GM23338 (cell line): ENCODE results near the gene COL9A2. TPM values are rescaled to one million over a fixed set of nuclear protein-coding genes. Genes with fewer than 3 reads are reported as not detected.

Experiments used
- ATAC-seq: fragments of 200-7000 bp; cut with Tn5 transposase; 3 replicates; pipeline ENCODE4 v1.9.1; 2020
- DNase-seq: peaks from one replicate; pipeline ENCODE4 v3.0.0-alpha.2; 2015; ENCODE audit warnings: low spot score
- H2AFZ ChIP-seq: fragments of 200-600 bp; sonication (generic); 2 replicates; pipeline ENCODE4 v1.8.0; 2016; ENCODE audit warnings: antibody characterized with exemption, mild to moderate bottlenecking, moderate library complexity
- H3F3A ChIP-seq: fragments of 200-600 bp; sonication (generic); replicated peaks from 2 replicates; pipeline ENCODE4 v1.8.0; 2017; ENCODE audit warnings: antibody characterized with exemption, mixed run types, low read depth
- H3K27ac ChIP-seq: fragments of 200-600 bp; sonication (generic); 2 replicates; pipeline ENCODE4 v1.6.1; 2016; ENCODE audit warnings: low read depth
- H3K27me3 ChIP-seq: fragments of 200-600 bp; sonication (generic); 2 replicates; pipeline ENCODE4 v1.8.0; 2016; ENCODE audit warnings: mild to moderate bottlenecking, mixed run types, moderate library complexity; ENCODE audit not compliant: insufficient read depth
- H3K36me3 ChIP-seq: fragments of 200-600 bp; sonication (generic); 2 replicates; pipeline ENCODE4 v1.8.0; 2016; ENCODE audit warnings: mild to moderate bottlenecking; ENCODE audit not compliant: insufficient read depth
- H3K4me1 ChIP-seq: fragments of 200-600 bp; sonication (generic); 2 replicates; pipeline ENCODE4 v1.8.0; 2016; ENCODE audit warnings: mild to moderate bottlenecking, moderate library complexity; ENCODE audit not compliant: insufficient read depth
- H3K4me2 ChIP-seq: fragments of 200-600 bp; sonication (generic); 2 replicates; pipeline ENCODE4 v1.7.1; 2017; ENCODE audit warnings: mixed run types
- H3K4me3 ChIP-seq: fragments of 200-600 bp; sonication (generic); 2 replicates; pipeline ENCODE4 v1.6.1; 2016; ENCODE audit warnings: mixed run types
- H3K79me2 ChIP-seq: fragments of 200-600 bp; sonication (generic); replicated peaks from 2 replicates; pipeline ENCODE4 v1.8.0; 2017; ENCODE audit warnings: mild to moderate bottlenecking; ENCODE audit not compliant: insufficient read depth
- H3K9me2 ChIP-seq: fragments of 200-600 bp; sonication (generic); 2 replicates; pipeline ENCODE4 v1.8.0; 2017; ENCODE audit not compliant: insufficient read depth
- H4K20me1 ChIP-seq: fragments of 200-600 bp; sonication (generic); replicated peaks from 2 replicates; pipeline ENCODE4 v1.8.0; 2017; ENCODE audit warnings: mild to moderate bottlenecking; ENCODE audit not compliant: insufficient read depth
- H3K27ac Mint-ChIP-seq: 2 replicates; pipeline ENCODE4 v1.8.0; 2020; ENCODE audit warnings: inconsistent platforms, mild to moderate bottlenecking, moderate library complexity, mixed read lengths
- H3K27me3 Mint-ChIP-seq: 3 replicates; pipeline ENCODE4 v1.8.0; 2022; ENCODE audit warnings: low read depth, mild to moderate bottlenecking, moderate library complexity, mixed read lengths, inconsistent platforms; ENCODE audit not compliant: insufficient read depth, poor library complexity
- H3K36me3 Mint-ChIP-seq: 3 replicates; pipeline ENCODE4 v1.8.0; 2021; ENCODE audit warnings: low read depth, mild to moderate bottlenecking, inconsistent platforms, moderate library complexity, mixed read lengths
- H3K4me1 Mint-ChIP-seq: 3 replicates; pipeline ENCODE4 v1.8.0; 2020; ENCODE audit warnings: mild to moderate bottlenecking, inconsistent platforms, mixed read lengths
- H3K4me3 Mint-ChIP-seq: 3 replicates; pipeline ENCODE4 v1.8.0; 2021; ENCODE audit warnings: moderate library complexity, mild to moderate bottlenecking, inconsistent platforms, mixed read lengths
- H3K9me3 Mint-ChIP-seq: 3 replicates; pipeline ENCODE4 v1.8.0; 2020; ENCODE audit warnings: moderate library complexity, mild to moderate bottlenecking, inconsistent platforms, mixed read lengths
- EZH2 ChIP-seq: fragments of 200-600 bp; sonication (generic); IDR thresholded peaks from one replicate; pipeline ENCODE4 v1.8.0; 2017; ENCODE audit warnings: antibody characterized with exemption, mild to moderate bottlenecking, low read depth; ENCODE audit not compliant: unreplicated experiment
- EZH2phosphoT487 ChIP-seq: fragments of 200-600 bp; sonication (generic); IDR thresholded peaks from one replicate; pipeline ENCODE4 v1.8.1; 2018; ENCODE audit warnings: antibody characterized with exemption; ENCODE audit not compliant: unreplicated experiment
- JUNB ChIP-seq: IDR thresholded peaks from one replicate; pipeline ENCODE4 v1.6.1; 2016; ENCODE audit warnings: antibody characterized with exemption; ENCODE audit not compliant: unreplicated experiment
- STAT1 ChIP-seq: IDR thresholded peaks from one replicate; pipeline ENCODE4 v1.6.1; 2016; ENCODE audit warnings: antibody characterized with exemption; ENCODE audit not compliant: unreplicated experiment
- ZNF114 ChIP-seq: fragments of 250-450 bp; sonication (Bioruptor Pico); IDR thresholded peaks from 2 replicates; pipeline ENCODE4 v1.5.0; 2020; ENCODE audit warnings: mild to moderate bottlenecking, moderate library complexity
- ZNF331 ChIP-seq: fragments of 250-450 bp; sonication (Bioruptor Pico); IDR thresholded peaks from 2 replicates; pipeline ENCODE4 v1.5.0; 2020; ENCODE audit warnings: low read depth, mild to moderate bottlenecking, moderate library complexity
- polyA plus RNA-seq: library from polyadenylated mRNA; unstranded; fragments of >200 nt; fragmentation: Nextera tagmentation; extraction: Ambion mirVana; gene quantifications from 2 replicates; pipeline ENCODE4 v1.2.1, GENCODE V29; 2016
- total RNA-seq: library from RNA; depleted of rRNA; stranded (reverse); fragments of >200 nt; shearing (Covaris generic); gene quantifications from 2 replicates; pipeline ENCODE4 v1.2.3, GENCODE V29; 2014
- TF ChIP-seq, protein P1 (sequence below), 2 experiments: fragments of 200-600 bp in 1 of 2; sonication (generic) in 1 of 2; conservative IDR thresholded peaks; 2 replicates each; pipeline versions ENCODE4 v1.5.1 to v1.6.1; 2016 to 2017; ENCODE audit warnings: antibody characterized with exemption in 2 of 2, low read depth in 2 of 2, mild to moderate bottlenecking in 2 of 2, moderate library complexity in 1 of 2
- TF ChIP-seq, protein P2 (sequence below): fragments of 250-450 bp; sonication (Bioruptor Pico); IDR thresholded peaks from 2 replicates; pipeline ENCODE4 v1.5.0; 2020; ENCODE audit warnings: mild to moderate bottlenecking, moderate library complexity
- TF ChIP-seq, protein P3 (sequence below): IDR thresholded peaks from one replicate; pipeline ENCODE4 v1.6.1; 2018; ENCODE audit warnings: antibody characterized with exemption; ENCODE audit not compliant: unreplicated experiment

Gene COL9A2
- total and polyA plus RNA-seq, 2 experiments from 2014 or later = 2.6 to 2.8 TPM

DNA sequence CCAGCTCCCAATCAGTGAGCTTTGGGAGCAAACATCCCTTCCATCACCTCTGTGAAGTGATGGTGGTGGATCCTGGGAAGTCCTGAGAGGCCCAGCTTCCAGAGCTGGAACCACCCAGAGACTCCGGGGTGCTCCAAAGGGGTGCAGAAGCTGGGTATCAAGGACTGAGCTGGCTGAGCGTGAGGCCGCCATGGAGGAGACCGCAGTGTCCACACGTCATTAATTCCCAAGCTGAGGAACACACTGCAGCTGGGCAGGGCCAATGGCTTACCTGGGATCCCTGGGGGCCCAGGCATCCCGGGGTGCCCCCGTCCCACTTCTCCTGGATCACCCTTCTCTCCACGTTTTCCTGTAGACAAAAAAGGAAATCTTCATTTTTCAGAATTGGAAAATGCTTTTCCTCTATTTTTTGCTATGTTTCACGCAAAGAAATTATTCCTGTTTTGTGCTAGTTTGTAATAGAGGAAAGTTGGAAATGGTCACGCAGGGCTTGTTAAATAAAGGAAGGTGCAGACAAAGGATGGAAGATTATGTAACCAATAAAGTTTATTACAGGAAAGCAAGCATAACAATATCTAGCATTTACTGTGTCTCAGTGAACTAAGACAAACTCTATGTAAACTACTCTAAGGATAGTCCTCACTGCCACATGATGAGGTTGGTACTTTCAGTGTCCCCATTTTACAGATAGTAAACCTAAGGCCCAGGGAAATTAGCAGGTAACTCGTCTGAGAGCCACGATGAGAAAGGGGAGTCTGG, 15.4 kb downstream of the COL9A2 start:
- no peaks in the 10 kb centered on the region for H3K9me3 Mint-ChIP-seq
- Histone ChIP-seq H2AFZ (no peak overlapping the region), H3K4me1 (no peaks in the 10 kb centered on the region; the same call in 1 of the 2 replicates), H3K36me3 (no peaks in the 10 kb centered on the region), H3K79me2 (no peaks in the 10 kb centered on the region), H3K27ac (no peak overlapping the region), H3F3A (no peaks in the 10 kb centered on the region), H3K27me3 (peaks cover 33% of the 10 kb centered on the region), H3K4me2 (no peak overlapping the region), H3K9me2 (no peaks in the 10 kb centered on the region), H3K4me3 (no peak overlapping the region), H4K20me1 (no peaks in the 10 kb centered on the region)
- no peak overlapping the region; the same call in 2 of the 3 replicates for H3K4me3 Mint-ChIP-seq
- H3K27ac Mint-ChIP-seq = no peak overlapping the region
- H3K36me3 Mint-ChIP-seq = no peaks in the 10 kb centered on the region
- no peak for ATAC-seq
- DNase-seq = no peak
- H3K27me3 Mint-ChIP-seq = peaks cover 13% of the 10 kb centered on the region
- TF ChIP-seq ZNF114 = no peak
- TF ChIP-seq EZH2phosphoT487 = no peak
- TF ChIP-seq, protein P1, sequence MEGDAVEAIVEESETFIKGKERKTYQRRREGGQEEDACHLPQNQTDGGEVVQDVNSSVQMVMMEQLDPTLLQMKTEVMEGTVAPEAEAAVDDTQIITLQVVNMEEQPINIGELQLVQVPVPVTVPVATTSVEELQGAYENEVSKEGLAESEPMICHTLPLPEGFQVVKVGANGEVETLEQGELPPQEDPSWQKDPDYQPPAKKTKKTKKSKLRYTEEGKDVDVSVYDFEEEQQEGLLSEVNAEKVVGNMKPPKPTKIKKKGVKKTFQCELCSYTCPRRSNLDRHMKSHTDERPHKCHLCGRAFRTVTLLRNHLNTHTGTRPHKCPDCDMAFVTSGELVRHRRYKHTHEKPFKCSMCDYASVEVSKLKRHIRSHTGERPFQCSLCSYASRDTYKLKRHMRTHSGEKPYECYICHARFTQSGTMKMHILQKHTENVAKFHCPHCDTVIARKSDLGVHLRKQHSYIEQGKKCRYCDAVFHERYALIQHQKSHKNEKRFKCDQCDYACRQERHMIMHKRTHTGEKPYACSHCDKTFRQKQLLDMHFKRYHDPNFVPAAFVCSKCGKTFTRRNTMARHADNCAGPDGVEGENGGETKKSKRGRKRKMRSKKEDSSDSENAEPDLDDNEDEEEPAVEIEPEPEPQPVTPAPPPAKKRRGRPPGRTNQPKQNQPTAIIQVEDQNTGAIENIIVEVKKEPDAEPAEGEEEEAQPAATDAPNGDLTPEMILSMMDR (conservative IDR thresholded peaks at IDR 0.05; ENCODE audit: low read depth in 2 of 2) = no peak
- peaks cover 6% of the 10 kb centered on the region; the same call in 1 of the 3 replicates for H3K4me1 Mint-ChIP-seq

DNA sequence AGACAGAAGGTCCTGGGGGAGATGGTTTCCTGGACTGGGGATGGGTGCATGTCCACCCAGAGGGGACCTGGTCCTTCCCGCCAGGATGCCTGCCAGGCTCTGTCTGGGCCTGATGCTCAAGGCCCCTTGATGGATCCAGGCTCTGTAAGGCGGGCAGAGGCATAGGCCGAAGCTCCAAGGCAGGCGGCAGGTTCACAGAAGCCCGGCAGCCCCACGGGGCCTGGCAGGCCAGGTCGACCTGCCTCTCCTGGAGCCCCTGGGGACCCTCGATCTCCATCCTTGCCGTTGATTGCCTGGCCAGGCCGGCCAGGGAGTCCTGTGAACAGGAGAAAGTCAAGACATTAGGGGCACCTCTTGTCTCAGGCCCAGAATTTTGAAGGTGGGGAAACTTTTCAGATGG, 16.0 kb downstream of the COL9A2 start:
- H3K4me3 ChIP-seq = no peak overlapping the region
- H3K4me1 ChIP-seq = no peaks in the 10 kb centered on the region; the same call in 1 of the 2 replicates
- H4K20me1 ChIP-seq = no peaks in the 10 kb centered on the region
- Mint-ChIP-seq H3K9me3 (no peaks in the 10 kb centered on the region), H3K27ac (no peak overlapping the region), H3K4me1 (peaks cover 6% of the 10 kb centered on the region; the same call in 1 of the 3 replicates), H3K4me3 (no peak overlapping the region), H3K36me3 (no peaks in the 10 kb centered on the region), H3K27me3 (peaks cover 13% of the 10 kb centered on the region)
- H3K4me2 ChIP-seq = no peak overlapping the region
- TF ChIP-seq EZH2phosphoT487 = no peak
- TF ChIP-seq, protein P2, sequence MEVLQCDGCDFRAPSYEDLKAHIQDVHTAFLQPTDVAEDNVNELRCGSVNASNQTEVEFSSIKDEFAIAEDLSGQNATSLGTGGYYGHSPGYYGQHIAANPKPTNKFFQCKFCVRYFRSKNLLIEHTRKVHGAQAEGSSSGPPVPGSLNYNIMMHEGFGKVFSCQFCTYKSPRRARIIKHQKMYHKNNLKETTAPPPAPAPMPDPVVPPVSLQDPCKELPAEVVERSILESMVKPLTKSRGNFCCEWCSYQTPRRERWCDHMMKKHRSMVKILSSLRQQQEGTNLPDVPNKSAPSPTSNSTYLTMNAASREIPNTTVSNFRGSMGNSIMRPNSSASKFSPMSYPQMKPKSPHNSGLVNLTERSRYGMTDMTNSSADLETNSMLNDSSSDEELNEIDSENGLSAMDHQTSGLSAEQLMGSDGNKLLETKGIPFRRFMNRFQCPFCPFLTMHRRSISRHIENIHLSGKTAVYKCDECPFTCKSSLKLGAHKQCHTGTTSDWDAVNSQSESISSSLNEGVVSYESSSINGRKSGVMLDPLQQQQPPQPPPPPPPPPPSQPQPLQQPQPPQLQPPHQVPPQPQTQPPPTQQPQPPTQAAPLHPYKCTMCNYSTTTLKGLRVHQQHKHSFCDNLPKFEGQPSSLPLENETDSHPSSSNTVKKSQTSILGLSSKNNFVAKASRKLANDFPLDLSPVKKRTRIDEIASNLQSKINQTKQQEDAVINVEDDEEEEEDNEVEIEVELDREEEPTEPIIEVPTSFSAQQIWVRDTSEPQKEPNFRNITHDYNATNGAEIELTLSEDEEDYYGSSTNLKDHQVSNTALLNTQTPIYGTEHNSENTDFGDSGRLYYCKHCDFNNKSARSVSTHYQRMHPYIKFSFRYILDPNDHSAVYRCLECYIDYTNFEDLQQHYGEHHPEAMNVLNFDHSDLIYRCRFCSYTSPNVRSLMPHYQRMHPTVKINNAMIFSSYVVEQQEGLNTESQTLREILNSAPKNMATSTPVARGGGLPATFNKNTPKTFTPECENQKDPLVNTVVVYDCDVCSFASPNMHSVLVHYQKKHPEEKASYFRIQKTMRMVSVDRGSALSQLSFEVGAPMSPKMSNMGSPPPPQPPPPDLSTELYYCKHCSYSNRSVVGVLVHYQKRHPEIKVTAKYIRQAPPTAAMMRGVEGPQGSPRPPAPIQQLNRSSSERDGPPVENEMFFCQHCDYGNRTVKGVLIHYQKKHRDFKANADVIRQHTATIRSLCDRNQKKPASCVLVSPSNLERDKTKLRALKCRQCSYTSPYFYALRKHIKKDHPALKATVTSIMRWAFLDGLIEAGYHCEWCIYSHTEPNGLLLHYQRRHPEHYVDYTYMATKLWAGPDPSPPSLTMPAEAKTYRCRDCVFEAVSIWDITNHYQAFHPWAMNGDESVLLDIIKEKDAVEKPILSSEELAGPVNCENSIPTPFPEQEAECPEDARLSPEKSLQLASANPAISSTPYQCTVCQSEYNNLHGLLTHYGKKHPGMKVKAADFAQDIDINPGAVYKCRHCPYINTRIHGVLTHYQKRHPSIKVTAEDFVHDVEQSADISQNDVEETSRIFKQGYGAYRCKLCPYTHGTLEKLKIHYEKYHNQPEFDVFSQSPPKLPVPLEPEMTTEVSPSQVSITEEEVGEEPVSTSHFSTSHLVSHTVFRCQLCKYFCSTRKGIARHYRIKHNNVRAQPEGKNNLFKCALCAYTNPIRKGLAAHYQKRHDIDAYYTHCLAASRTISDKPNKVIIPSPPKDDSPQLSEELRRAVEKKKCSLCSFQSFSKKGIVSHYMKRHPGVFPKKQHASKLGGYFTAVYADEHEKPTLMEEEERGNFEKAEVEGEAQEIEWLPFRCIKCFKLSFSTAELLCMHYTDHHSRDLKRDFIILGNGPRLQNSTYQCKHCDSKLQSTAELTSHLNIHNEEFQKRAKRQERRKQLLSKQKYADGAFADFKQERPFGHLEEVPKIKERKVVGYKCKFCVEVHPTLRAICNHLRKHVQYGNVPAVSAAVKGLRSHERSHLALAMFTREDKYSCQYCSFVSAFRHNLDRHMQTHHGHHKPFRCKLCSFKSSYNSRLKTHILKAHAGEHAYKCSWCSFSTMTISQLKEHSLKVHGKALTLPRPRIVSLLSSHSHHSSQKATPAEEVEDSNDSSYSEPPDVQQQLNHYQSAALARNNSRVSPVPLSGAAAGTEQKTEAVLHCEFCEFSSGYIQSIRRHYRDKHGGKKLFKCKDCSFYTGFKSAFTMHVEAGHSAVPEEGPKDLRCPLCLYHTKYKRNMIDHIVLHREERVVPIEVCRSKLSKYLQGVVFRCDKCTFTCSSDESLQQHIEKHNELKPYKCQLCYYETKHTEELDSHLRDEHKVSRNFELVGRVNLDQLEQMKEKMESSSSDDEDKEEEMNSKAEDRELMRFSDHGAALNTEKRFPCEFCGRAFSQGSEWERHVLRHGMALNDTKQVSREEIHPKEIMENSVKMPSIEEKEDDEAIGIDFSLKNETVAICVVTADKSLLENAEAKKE = no peak
- no peak for TF ChIP-seq EZH2
- no peak for TF ChIP-seq JUNB
- TF ChIP-seq, protein P3, sequence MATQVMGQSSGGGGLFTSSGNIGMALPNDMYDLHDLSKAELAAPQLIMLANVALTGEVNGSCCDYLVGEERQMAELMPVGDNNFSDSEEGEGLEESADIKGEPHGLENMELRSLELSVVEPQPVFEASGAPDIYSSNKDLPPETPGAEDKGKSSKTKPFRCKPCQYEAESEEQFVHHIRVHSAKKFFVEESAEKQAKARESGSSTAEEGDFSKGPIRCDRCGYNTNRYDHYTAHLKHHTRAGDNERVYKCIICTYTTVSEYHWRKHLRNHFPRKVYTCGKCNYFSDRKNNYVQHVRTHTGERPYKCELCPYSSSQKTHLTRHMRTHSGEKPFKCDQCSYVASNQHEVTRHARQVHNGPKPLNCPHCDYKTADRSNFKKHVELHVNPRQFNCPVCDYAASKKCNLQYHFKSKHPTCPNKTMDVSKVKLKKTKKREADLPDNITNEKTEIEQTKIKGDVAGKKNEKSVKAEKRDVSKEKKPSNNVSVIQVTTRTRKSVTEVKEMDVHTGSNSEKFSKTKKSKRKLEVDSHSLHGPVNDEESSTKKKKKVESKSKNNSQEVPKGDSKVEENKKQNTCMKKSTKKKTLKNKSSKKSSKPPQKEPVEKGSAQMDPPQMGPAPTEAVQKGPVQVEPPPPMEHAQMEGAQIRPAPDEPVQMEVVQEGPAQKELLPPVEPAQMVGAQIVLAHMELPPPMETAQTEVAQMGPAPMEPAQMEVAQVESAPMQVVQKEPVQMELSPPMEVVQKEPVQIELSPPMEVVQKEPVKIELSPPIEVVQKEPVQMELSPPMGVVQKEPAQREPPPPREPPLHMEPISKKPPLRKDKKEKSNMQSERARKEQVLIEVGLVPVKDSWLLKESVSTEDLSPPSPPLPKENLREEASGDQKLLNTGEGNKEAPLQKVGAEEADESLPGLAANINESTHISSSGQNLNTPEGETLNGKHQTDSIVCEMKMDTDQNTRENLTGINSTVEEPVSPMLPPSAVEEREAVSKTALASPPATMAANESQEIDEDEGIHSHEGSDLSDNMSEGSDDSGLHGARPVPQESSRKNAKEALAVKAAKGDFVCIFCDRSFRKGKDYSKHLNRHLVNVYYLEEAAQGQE = no peak
- TF ChIP-seq STAT1 = no peak
- no peak for TF ChIP-seq ZNF331 (CRISPR knock-in tag)
- no peak overlapping the region for H2AFZ ChIP-seq
- DNase-seq (no peak), ATAC-seq (no peak)
- H3K36me3 ChIP-seq = no peaks in the 10 kb centered on the region
- no peaks in the 10 kb centered on the region for H3F3A ChIP-seq
- H3K79me2 ChIP-seq = no peaks in the 10 kb centered on the region
- H3K9me2 ChIP-seq = no peaks in the 10 kb centered on the region
- H3K27me3 ChIP-seq = peaks cover 33% of the 10 kb centered on the region
- no peak overlapping the region for H3K27ac ChIP-seq
